ENCODE results near the gene VEGFC.

Gene VEGFC

GRCh38 chr4:176675810-176676209, 116.9 kb downstream of the VEGFC start:
- no peak for DNase-seq

- DNase-seq = no peak
Measured at GRCh38 chr4:176671532-176671931, 121.2 kb downstream of the VEGFC start.

- DNase-seq = no peak
Measured at GRCh38 chr4:176668324-176668723, 124.4 kb downstream of the VEGFC start.

- DNase-seq = no peak
Measured at GRCh38 chr4:176664964-176665363, 127.8 kb downstream of the VEGFC start.

GRCh38 chr4:176660561-176660960, 132.2 kb downstream of the VEGFC start:
- DNase-seq = no peak

GRCh38 chr4:176656108-176656507, 136.6 kb downstream of the VEGFC start:
- DNase-seq = no peak

- no peak for DNase-seq
Measured at GRCh38 chr4:176654565-176655216, 138.0 kb downstream of the VEGFC start.

- DNase-seq = no peak
Measured at GRCh38 chr4:176653401-176654220, 139.1 kb downstream of the VEGFC start.

- DNase-seq = no peak
Measured at GRCh38 chr4:176646311-176646710, 146.4 kb downstream of the VEGFC start.

GRCh38 chr4:176645246-176645960, 147.3 kb downstream of the VEGFC start:
- DNase-seq = no peak

- DNase-seq = no peak
Measured at GRCh38 chr4:176642472-176642871, 150.2 kb downstream of the VEGFC start.

GRCh38 chr4:176641237-176641636, 151.5 kb downstream of the VEGFC start:
- no peak for DNase-seq

GRCh38 chr4:176638992-176639391, 153.7 kb downstream of the VEGFC start:
- no peak for DNase-seq

- DNase-seq = no peak
Measured at GRCh38 chr4:176636292-176636691, 156.4 kb downstream of the VEGFC start.

GRCh38 chr4:176635372-176636261, 157.1 kb downstream of the VEGFC start:
- DNase-seq = no peak
